IMR-90 (cell line): ENCODE results near the gene RGS19. TPM values are rescaled to one million over a fixed set of nuclear protein-coding genes. Genes with fewer than 3 reads are reported as not detected.

Experiments used
- ATAC-seq: fragments of 200-7000 bp; cut with Tn5 transposase; 2 replicates; pipeline ENCODE4 v1.9.1; 2020; ENCODE audit warnings: low read depth, mild to moderate bottlenecking, moderate library complexity
- BruUV-seq: library from RNA; stranded (reverse); fragments of 400-500 nt; replicated peaks from 2 replicates; lab custom pipeline; 2021; lab: Mats Ljungman, UMichigan
- CTCF ChIA-PET: fragments of 300-600 bp; formaldehyde crosslinking; extraction: SDS; loops from one replicate; lab custom pipeline; 2021; ENCODE audit warnings: antibody characterized with exemption; lab: Yijun Ruan, JAX
- POLR2A ChIA-PET: fragments of 300-600 bp; sonication (Branson Sonifier 250); formaldehyde crosslinking; loops from one replicate; lab custom pipeline; 2022; ENCODE audit warnings: antibody characterized with exemption; ENCODE audit not compliant: unreplicated experiment; lab: Charles Lee
- DNase-seq: peaks from one replicate; pipeline ENCODE4 v3.0.0; 2013
- H2AFZ ChIP-seq: replicated peaks from 2 replicates; pipeline ENCODE3; 2013; ENCODE audit warnings: low read length, mild to moderate bottlenecking; ENCODE audit not compliant: poor library complexity
- H2AK5ac ChIP-seq: 2 replicates; pipeline ENCODE4 v1.6.1; 2013; ENCODE audit warnings: low read depth, low read length, inconsistent platforms
- H2AK9ac ChIP-seq: replicated peaks from 2 replicates; pipeline ENCODE3; 2013; ENCODE audit warnings: mild to moderate bottlenecking, low read depth, low read length, moderate library complexity; ENCODE audit not compliant: poor library complexity
- H2BK120ac ChIP-seq: 2 replicates; pipeline ENCODE4 v1.6.1; 2013; ENCODE audit warnings: low read depth, low read length, inconsistent platforms
- H2BK15ac ChIP-seq: 3 replicates; pipeline ENCODE4 v1.6.1; 2013; ENCODE audit warnings: low read depth, low read length, inconsistent platforms
- H2BK20ac ChIP-seq: 2 replicates; pipeline ENCODE4 v1.6.1; 2013; ENCODE audit warnings: low read depth, mild to moderate bottlenecking, inconsistent platforms, low read length, moderate library complexity
- H2BK5ac ChIP-seq: 2 replicates; pipeline ENCODE4 v1.6.1; 2013; ENCODE audit warnings: mild to moderate bottlenecking, low read depth, low read length, inconsistent platforms; ENCODE audit not compliant: poor library complexity, severe bottlenecking
- H3K14ac ChIP-seq: replicated peaks from 2 replicates; pipeline ENCODE4 v1.6.1; 2013; ENCODE audit warnings: low read depth, low read length, inconsistent platforms
- H3K18ac ChIP-seq: 2 replicates; pipeline ENCODE4 v1.6.1; 2013; ENCODE audit warnings: low read depth, low read length, control low read depth
- H3K23ac ChIP-seq: 2 replicates; pipeline ENCODE4 v1.6.1; 2013; ENCODE audit warnings: low read depth, low read length, inconsistent platforms
- H3K27ac ChIP-seq: 2 replicates; pipeline ENCODE4 v1.5.1; 2013; ENCODE audit warnings: mild to moderate bottlenecking, control low read depth, low read length; ENCODE audit not compliant: insufficient read depth
- H3K27me3 ChIP-seq: 2 replicates; pipeline ENCODE4 v1.6.1; 2013; ENCODE audit warnings: low read length; ENCODE audit not compliant: control insufficient read depth, insufficient read depth
- H3K36me3 ChIP-seq: 2 replicates; pipeline ENCODE4 v1.6.1; 2013; ENCODE audit warnings: low read length, mixed read lengths; ENCODE audit not compliant: control insufficient read depth, insufficient read depth
- H3K4ac ChIP-seq: 2 replicates; pipeline ENCODE4 v1.6.1; 2013; ENCODE audit warnings: low read depth, low read length, inconsistent platforms
- H3K4me1 ChIP-seq: 2 replicates; pipeline ENCODE4 v1.6.1; 2013; ENCODE audit warnings: low read length, mixed read lengths; ENCODE audit not compliant: control insufficient read depth, insufficient read depth
- H3K4me2 ChIP-seq: 2 replicates; pipeline ENCODE4 v1.6.1; 2013; ENCODE audit warnings: low read depth, mild to moderate bottlenecking, control low read depth, low read length, moderate library complexity
- H3K4me3 ChIP-seq: 2 replicates; pipeline ENCODE4 v1.5.1; 2013; ENCODE audit warnings: low read depth, mild to moderate bottlenecking, control low read depth, low read length, moderate library complexity; ENCODE audit not compliant: insufficient read depth
- H3K56ac ChIP-seq: 2 replicates; pipeline ENCODE4 v1.6.1; 2013; ENCODE audit warnings: low read length, inconsistent platforms; ENCODE audit not compliant: insufficient read depth; ENCODE audit errors: extremely low read depth
- H3K79me1 ChIP-seq, 2 experiments: 2 replicates each; pipeline ENCODE4 v1.6.1; 2013; ENCODE audit warnings: low read length in 2 of 2, inconsistent platforms in 1 of 2, low read depth in 1 of 2
- H3K9ac ChIP-seq: 2 replicates; pipeline ENCODE4 v1.6.1; 2013; ENCODE audit warnings: low read depth, low read length, control low read depth
- H3K9me1 ChIP-seq: 2 replicates; pipeline ENCODE4 v1.6.1; 2013; ENCODE audit warnings: low read length, inconsistent platforms; ENCODE audit not compliant: insufficient read depth
- H3K9me3 ChIP-seq: 2 replicates; pipeline ENCODE4 v1.6.1; 2013; ENCODE audit warnings: low read length; ENCODE audit not compliant: control insufficient read depth, insufficient read depth
- H4K20me1 ChIP-seq: 2 replicates; pipeline ENCODE4 v1.6.1; 2013; ENCODE audit warnings: low read length, inconsistent platforms; ENCODE audit not compliant: insufficient read depth
- H4K5ac ChIP-seq: 2 replicates; pipeline ENCODE4 v1.6.1; 2013; ENCODE audit warnings: mild to moderate bottlenecking, low read depth, low read length, control low read depth
- H4K8ac ChIP-seq, 2 experiments: 2 replicates each; pipeline ENCODE4 v1.6.1; 2013; ENCODE audit warnings: low read depth in 2 of 2, low read length in 2 of 2, control low read depth in 1 of 2, inconsistent platforms in 1 of 2
- H4K91ac ChIP-seq: 2 replicates; pipeline ENCODE4 v1.6.1; 2013; ENCODE audit warnings: low read depth, low read length, inconsistent platforms; ENCODE audit not compliant: insufficient read depth
- FOS ChIP-seq: fragments of 150-350 bp; IDR thresholded peaks from 2 replicates; pipeline ENCODE4 v1.6.1; 2016; ENCODE audit warnings: low read depth, low read length
- MAFK ChIP-seq: IDR thresholded peaks from 2 replicates; pipeline ENCODE4 v1.6.1; 2012; ENCODE audit warnings: low read depth, low read length, improper control_type of control experiment
- MAZ ChIP-seq: IDR thresholded peaks from 2 replicates; pipeline ENCODE4 v1.6.1; 2012; ENCODE audit warnings: low read depth, mild to moderate bottlenecking, low read length, improper control_type of control experiment, moderate library complexity, borderline replicate concordance
- POLR2A ChIP-seq: IDR thresholded peaks from 2 replicates; pipeline ENCODE4 v1.6.1; 2012; ENCODE audit warnings: mild to moderate bottlenecking, low read depth, low read length
- RAD21 ChIP-seq: IDR thresholded peaks from 2 replicates; pipeline ENCODE4 v1.6.1; 2012; ENCODE audit warnings: low read length, improper control_type of control experiment
- WGBS, 2 experiments: methylation state at CpG; one replicate each; pipeline versions ENCODE4 v1.1.5 to v1.1.7; 2013; ENCODE audit warnings: missing lambda C conversion rate in 2 of 2; ENCODE audit not compliant: insufficient read length in 1 of 2; ENCODE audit errors: extremely low coverage in 2 of 2; 5-methylcytosine and 5-hydroxymethylcytosine counted together
- dilution Hi-C: fragments of 300-500 bp; cut with HindIII; formaldehyde crosslinking; loops from one replicate; pipeline ENCODE4 v1.14.3; 2018; ENCODE audit warnings: low sequenced_read_pairs; ENCODE audit not compliant: unreplicated experiment
- in situ Hi-C: fragments of 300-500 bp; cut with MboI; formaldehyde crosslinking; loops from 3 replicates; pipeline ENCODE4 v1.14.3; 2019; ENCODE audit warnings: low sequenced_read_pairs, inconsistent platforms, mixed read lengths
- intact Hi-C: fragments of 100-400 bp; cut with micrococcal nuclease; formaldehyde crosslinking; loops from 2 replicates; pipeline ENCODE4 v1.10.0; 2022
- polyA plus RNA-seq, 3 experiments: library from polyadenylated mRNA; depleted of rRNA; stranded (reverse); fragments of >200 nt; gene quantifications; 2 replicates each; pipeline ENCODE4 v1.2.3, GENCODE V29; 2012; ENCODE audit warnings: low replicate concordance in 1 of 3
- total RNA-seq: library from RNA; depleted of rRNA; stranded (reverse); fragments of >200 nt; gene quantifications from 2 replicates; pipeline ENCODE4 v1.2.3, GENCODE V29; 2012

RGS19 gene
- total and polyA plus RNA-seq, 2 of the 4 experiments (the other 2 are of a cell fraction) = 7.7 to 17.5 TPM

DNA sequence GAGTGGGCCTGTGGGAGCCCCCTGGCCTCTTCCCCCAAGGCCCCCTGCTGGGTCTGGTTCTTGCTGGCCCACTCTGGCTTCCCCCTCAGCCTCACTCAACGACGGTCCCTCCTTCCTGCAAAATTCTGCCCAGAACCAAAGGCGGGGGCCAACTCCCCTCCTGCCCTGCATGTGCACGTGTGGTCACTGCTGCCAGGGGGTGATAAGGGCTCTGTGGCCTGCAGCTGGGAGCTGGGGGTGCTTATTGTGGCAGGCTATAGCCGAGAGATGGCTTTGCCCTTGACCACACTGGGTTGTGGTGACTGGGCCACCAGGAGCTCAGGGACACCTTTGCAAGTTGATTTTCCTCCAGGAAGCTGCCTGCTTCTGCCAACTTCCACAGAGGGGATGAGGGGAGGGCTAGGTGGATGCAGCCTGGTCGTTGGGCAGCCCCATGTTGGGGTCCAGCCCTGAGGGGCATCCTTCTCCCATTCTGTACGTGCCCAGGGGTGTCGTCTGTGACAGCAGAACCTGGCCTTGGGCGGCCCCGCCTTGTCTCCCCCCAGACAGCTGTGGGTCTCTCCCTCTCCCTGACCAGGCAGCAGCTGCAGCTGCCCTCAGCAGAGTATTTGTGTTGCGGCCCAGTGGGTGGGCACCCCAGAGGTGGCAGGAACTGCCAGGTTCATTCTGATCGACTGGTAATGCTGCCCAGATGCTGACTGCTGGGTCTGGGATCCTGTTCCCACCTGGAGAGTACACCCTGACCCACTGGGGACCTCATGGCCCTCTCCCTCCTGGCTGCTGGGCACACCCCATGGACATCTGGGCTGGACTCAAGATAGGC is 10.7 kb downstream of the RGS19 start:
- Histone ChIP-seq H2BK15ac (no peak overlapping the region), H3K79me1 (peaks cover 3 to 27% of the 10 kb centered on the region in 2 experiments; a peak in 3 of 4 replicates), H2AK5ac (no peak overlapping the region), H3K9me1 (peaks cover 13% of the 10 kb centered on the region), H3K4me3 (no peak overlapping the region), H3K27me3 (no peaks in the 10 kb centered on the region), H3K27ac (no peak overlapping the region), H3K14ac (no peak overlapping the region), H4K5ac (no peak overlapping the region), H2BK120ac (no peak overlapping the region), H3K23ac (no peak overlapping the region), H3K18ac (no peak overlapping the region), H3K9ac (no peak overlapping the region), H4K8ac (no peak overlapping the region), H3K56ac (no peak overlapping the region), H3K9me3 (no peaks in the 10 kb centered on the region), H4K20me1 (peaks cover 15% of the 10 kb centered on the region), H4K91ac (no peak overlapping the region), H3K4ac (no peak overlapping the region), H2BK20ac (no peak overlapping the region), H2BK5ac (no peak overlapping the region), H3K4me2 (no peak overlapping the region), H2AFZ (no peak overlapping the region), H3K4me1 (peaks cover 20% of the 10 kb centered on the region), H2AK9ac (no peak overlapping the region), H3K36me3 (peaks cover 11% of the 10 kb centered on the region; the same call in 1 of the 2 replicates)
- dilution Hi-C loops (no loop called here), in situ Hi-C loops (no loop called here), intact Hi-C loops (no loop called here)
- CTCF ChIA-PET = interaction anchor here (0.5 to 1.8 kb wide), 2 partner anchors 11 to 66 kb away, joined by 5 to 6 read pairs; no protein-coding TSS in a partner anchor
- no peak for TF ChIP-seq RAD21
- TF ChIP-seq POLR2A = no peak
- no peak for TF ChIP-seq MAZ
- no peak for TF ChIP-seq FOS
- TF ChIP-seq MAFK = no peak
- ATAC-seq = no peak
- no peak for DNase-seq
- 95% methylated on average over 3 of the region's 12 CpGs; no CpG with 5 or more reads in 1 of the 2 experiments for WGBS, 2 experiments
- no TSS peak for BruUV-seq
- POLR2A ChIA-PET = no interaction called here
